ENCODE results near the gene SUSD4. TPM values are rescaled to one million over a fixed set of nuclear protein-coding genes. Genes with fewer than 3 reads are reported as not detected.

Gene SUSD4
- total RNA-seq, 1 donor from 2014 or later = 7.0 TPM

GRCh38 chr1:223353939-223354338, 10.0 kb downstream of the SUSD4 start:
- no peak for TF ChIP-seq CTCF (conservative IDR thresholded peaks at IDR 0.05)
- H3K36me3 Mint-ChIP-seq = no peaks in the 10 kb centered on the region
- peaks cover 56% of the 10 kb centered on the region for H3K27me3 Mint-ChIP-seq
- H3K4me1 Mint-ChIP-seq (ENCODE audit: unreplicated experiment) = no peaks in the 10 kb centered on the region
- H3K9me3 Mint-ChIP-seq = no peaks in the 10 kb centered on the region
- H3K27ac Mint-ChIP-seq = no peak overlapping the region
- no peak overlapping the region for H3K4me3 Mint-ChIP-seq
- DNase-seq (ENCODE audit: extremely low spot score, unreplicated experiment) = no peak

- Mint-ChIP-seq H3K4me3 (no peak overlapping the region), H3K9me3 (no peaks in the 10 kb centered on the region), H3K27me3 (peaks cover 47% of the 10 kb centered on the region), H3K4me1 (ENCODE audit: unreplicated experiment) (no peaks in the 10 kb centered on the region), H3K27ac (no peak overlapping the region), H3K36me3 (no peaks in the 10 kb centered on the region)
- no peak for DNase-seq (ENCODE audit: extremely low spot score, unreplicated experiment)
- no peak for TF ChIP-seq CTCF (conservative IDR thresholded peaks at IDR 0.05)
Measured at GRCh38 chr1:223352944-223353343, 11.0 kb downstream of the SUSD4 start.

GRCh38 chr1:223350361-223350908, 13.5 kb downstream of the SUSD4 start:
- no peak for TF ChIP-seq CTCF (conservative IDR thresholded peaks at IDR 0.05)
- no peak overlapping the region for H3K27ac Mint-ChIP-seq
- H3K4me1 Mint-ChIP-seq (ENCODE audit: unreplicated experiment) = no peaks in the 10 kb centered on the region
- no peak for DNase-seq (ENCODE audit: extremely low spot score, unreplicated experiment)
- no peaks in the 10 kb centered on the region for H3K9me3 Mint-ChIP-seq
- H3K4me3 Mint-ChIP-seq = no peak overlapping the region
- peaks cover 36% of the 10 kb centered on the region for H3K27me3 Mint-ChIP-seq
- no peaks in the 10 kb centered on the region for H3K36me3 Mint-ChIP-seq

GRCh38 chr1:223349241-223349640, 14.7 kb downstream of the SUSD4 start:
- Mint-ChIP-seq H3K4me3 (no peak overlapping the region), H3K4me1 (ENCODE audit: unreplicated experiment) (no peaks in the 10 kb centered on the region), H3K27me3 (peaks cover 32% of the 10 kb centered on the region), H3K9me3 (no peaks in the 10 kb centered on the region), H3K36me3 (no peaks in the 10 kb centered on the region), H3K27ac (no peak overlapping the region)
- DNase-seq (ENCODE audit: extremely low spot score, unreplicated experiment) = no peak
- TF ChIP-seq CTCF (conservative IDR thresholded peaks at IDR 0.05) = no peak

GRCh38 chr1:223348439-223348838, 15.5 kb downstream of the SUSD4 start:
- Mint-ChIP-seq H3K4me3 (no peak overlapping the region), H3K4me1 (ENCODE audit: unreplicated experiment) (no peaks in the 10 kb centered on the region), H3K36me3 (no peaks in the 10 kb centered on the region), H3K9me3 (no peaks in the 10 kb centered on the region), H3K27me3 (peaks cover 27% of the 10 kb centered on the region), H3K27ac (no peak overlapping the region)
- no peak for DNase-seq (ENCODE audit: extremely low spot score, unreplicated experiment)
- TF ChIP-seq CTCF (conservative IDR thresholded peaks at IDR 0.05) = no peak

- peaks cover 22% of the 10 kb centered on the region for H3K27me3 Mint-ChIP-seq
Measured at GRCh38 chr1:223347583-223347982, 16.4 kb downstream of the SUSD4 start.

More at GRCh38 chr1:223347583-223347982, 16.4 kb downstream of the SUSD4 start:
- Mint-ChIP-seq H3K4me1 (ENCODE audit: unreplicated experiment) (no peaks in the 10 kb centered on the region), H3K9me3 (no peaks in the 10 kb centered on the region), H3K27ac (no peak overlapping the region), H3K4me3 (no peak overlapping the region), H3K36me3 (no peaks in the 10 kb centered on the region)
- no peak for TF ChIP-seq CTCF (conservative IDR thresholded peaks at IDR 0.05)
- no peak for DNase-seq (ENCODE audit: extremely low spot score, unreplicated experiment)

Measured in type B pancreatic cell (in vitro differentiated cells).